ENCODE data around the gene ARHGEF7.

Gene ARHGEF7

DNA sequence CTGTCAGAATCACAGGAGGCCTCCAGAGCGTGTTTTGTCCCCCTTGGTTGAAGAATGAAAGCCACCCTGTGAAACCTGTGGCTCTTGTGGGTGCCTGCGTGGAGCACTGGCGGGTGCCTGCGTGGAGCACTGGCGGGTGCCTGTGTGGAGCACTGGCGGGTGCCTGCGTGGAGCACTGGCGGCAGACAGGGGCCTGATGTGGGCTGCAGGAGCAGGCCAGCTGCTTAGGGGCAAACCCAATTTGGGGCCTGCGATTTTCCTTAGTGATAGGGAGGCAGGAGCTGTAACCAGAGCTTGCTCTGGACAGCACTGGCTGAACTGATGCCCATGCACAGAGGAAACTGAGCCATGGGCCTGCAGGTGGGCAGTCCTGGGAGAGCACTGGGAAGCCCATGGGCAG, 24.3 kb downstream of the ARHGEF7 start:
- no peaks in the 10 kb centered on the region for H3K36me3 ChIP-seq (ENCODE audit: insufficient read depth, insufficient read length, low read length)
- TF ChIP-seq SUZ12 (IDR thresholded peaks at IDR 0.05; ENCODE audit: extremely low read depth, insufficient read depth, insufficient read length) (no peak), ZNF274 (IDR thresholded peaks at IDR 0.05; ENCODE audit: low read depth, low read length) (no peak), YY1 (IDR thresholded peaks at IDR 0.05; ENCODE audit: insufficient read depth, insufficient read length) (no peak)
- no peak overlapping the region for H3K9ac ChIP-seq (ENCODE audit: insufficient read length, low read depth)
- no peaks in the 10 kb centered on the region for H3K27me3 ChIP-seq (ENCODE audit: insufficient read depth, insufficient read length)
- no peak for DNase-seq (ENCODE audit: low read depth, low spot score)
- no peak overlapping the region for H3K4me3 ChIP-seq (ENCODE audit: insufficient read length, low read depth)
- H3K9me3 ChIP-seq (ENCODE audit: insufficient read depth, low read length), result no peaks in the 10 kb centered on the region
- no peaks in the 10 kb centered on the region for H3K4me1 ChIP-seq (ENCODE audit: insufficient read depth, insufficient read length)

- Histone ChIP-seq H3K36me3 (ENCODE audit: insufficient read depth, insufficient read length, low read length) (no peaks in the 10 kb centered on the region), H3K27me3 (ENCODE audit: insufficient read depth, insufficient read length) (no peaks in the 10 kb centered on the region), H3K4me1 (ENCODE audit: insufficient read depth, insufficient read length) (no peaks in the 10 kb centered on the region), H3K9ac (ENCODE audit: insufficient read length, low read depth) (no peak overlapping the region), H3K9me3 (ENCODE audit: insufficient read depth, low read length) (no peaks in the 10 kb centered on the region), H3K4me3 (ENCODE audit: insufficient read length, low read depth) (no peak overlapping the region)
- no peak for DNase-seq (ENCODE audit: low read depth, low spot score)
- TF ChIP-seq YY1 (IDR thresholded peaks at IDR 0.05; ENCODE audit: insufficient read depth, insufficient read length), result no peak
- no peak for TF ChIP-seq ZNF274 (IDR thresholded peaks at IDR 0.05; ENCODE audit: low read depth, low read length)
- TF ChIP-seq SUZ12 (IDR thresholded peaks at IDR 0.05; ENCODE audit: extremely low read depth, insufficient read depth, insufficient read length), result no peak
Measured at GRCh38 chr13:111139873-111140561, 24.9 kb downstream of the ARHGEF7 start.

DNA sequence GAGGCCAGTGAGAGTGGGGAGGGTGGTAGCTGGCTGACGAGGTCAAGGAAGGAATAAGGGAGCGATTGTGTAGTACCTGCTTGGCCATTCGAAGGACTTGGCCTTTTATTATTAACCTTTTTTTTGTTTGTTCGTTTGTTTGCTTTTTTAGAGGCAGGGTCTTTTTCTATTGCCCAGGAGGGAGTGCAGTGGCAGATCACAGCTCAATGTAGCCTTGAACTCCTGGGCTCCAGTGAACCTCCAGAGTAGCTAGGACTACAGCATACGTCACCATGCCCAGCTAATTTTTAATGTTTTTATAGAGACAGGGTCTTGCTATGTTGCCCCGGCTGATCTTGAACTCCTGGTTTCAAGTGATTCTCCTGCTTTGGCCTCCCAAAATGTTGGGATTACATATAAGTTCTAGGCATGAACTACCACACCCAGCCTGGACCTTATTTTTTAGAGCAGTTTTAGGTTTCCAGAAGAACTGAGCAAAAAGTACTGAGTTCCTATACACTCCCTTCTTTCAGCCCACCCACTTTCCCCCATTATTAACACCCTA, 25.5 kb downstream of the ARHGEF7 start:
- Histone ChIP-seq H3K4me3 (ENCODE audit: insufficient read length, low read depth) (no peak overlapping the region), H3K36me3 (ENCODE audit: insufficient read depth, insufficient read length, low read length) (no peaks in the 10 kb centered on the region), H3K9ac (ENCODE audit: insufficient read length, low read depth) (no peak overlapping the region), H3K27me3 (ENCODE audit: insufficient read depth, insufficient read length) (no peaks in the 10 kb centered on the region), H3K4me1 (ENCODE audit: insufficient read depth, insufficient read length) (no peaks in the 10 kb centered on the region), H3K9me3 (ENCODE audit: insufficient read depth, low read length) (no peaks in the 10 kb centered on the region)
- TF ChIP-seq ZNF274 (IDR thresholded peaks at IDR 0.05; ENCODE audit: low read depth, low read length) (no peak), YY1 (IDR thresholded peaks at IDR 0.05; ENCODE audit: insufficient read depth, insufficient read length) (no peak), SUZ12 (IDR thresholded peaks at IDR 0.05; ENCODE audit: extremely low read depth, insufficient read depth, insufficient read length) (no peak)
- DNase-seq (ENCODE audit: low read depth, low spot score), result no peak

DNA sequence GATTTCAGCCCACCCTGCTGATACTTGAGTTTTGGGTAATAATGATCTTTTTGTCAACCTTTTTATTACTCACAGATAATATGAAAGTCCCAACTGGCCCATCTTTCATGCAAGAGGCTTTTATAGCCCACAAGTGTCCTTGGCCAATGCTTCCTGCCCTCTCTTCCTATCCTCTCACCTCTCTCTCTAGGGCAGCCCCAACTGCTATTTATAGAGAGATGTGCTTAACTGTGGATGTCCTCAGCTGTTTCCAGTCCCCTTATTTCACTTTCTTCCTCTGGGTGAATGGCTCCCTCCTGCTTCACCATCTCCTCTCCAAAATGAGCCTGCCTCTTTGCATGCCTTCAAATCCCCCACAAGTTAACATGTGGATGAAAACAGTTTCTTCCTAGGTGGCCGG, 27.4 kb downstream of the ARHGEF7 start:
- Histone ChIP-seq H3K27me3 (ENCODE audit: insufficient read depth, insufficient read length) (no peaks in the 10 kb centered on the region), H3K4me3 (ENCODE audit: insufficient read length, low read depth) (no peak overlapping the region), H3K4me1 (ENCODE audit: insufficient read depth, insufficient read length) (no peaks in the 10 kb centered on the region), H3K36me3 (ENCODE audit: insufficient read depth, insufficient read length, low read length) (no peaks in the 10 kb centered on the region), H3K9ac (ENCODE audit: insufficient read length, low read depth) (no peak overlapping the region), H3K9me3 (ENCODE audit: insufficient read depth, low read length) (no peaks in the 10 kb centered on the region)
- TF ChIP-seq SUZ12 (IDR thresholded peaks at IDR 0.05; ENCODE audit: extremely low read depth, insufficient read depth, insufficient read length) (no peak), ZNF274 (IDR thresholded peaks at IDR 0.05; ENCODE audit: low read depth, low read length) (no peak), YY1 (IDR thresholded peaks at IDR 0.05; ENCODE audit: insufficient read depth, insufficient read length) (no peak)
- DNase-seq (ENCODE audit: low read depth, low spot score), result no peak

- Histone ChIP-seq H3K9me3 (ENCODE audit: insufficient read depth, low read length) (no peaks in the 10 kb centered on the region), H3K27me3 (ENCODE audit: insufficient read depth, insufficient read length) (no peaks in the 10 kb centered on the region), H3K4me1 (ENCODE audit: insufficient read depth, insufficient read length) (no peaks in the 10 kb centered on the region), H3K4me3 (ENCODE audit: insufficient read length, low read depth) (no peak overlapping the region), H3K9ac (ENCODE audit: insufficient read length, low read depth) (no peak overlapping the region), H3K36me3 (ENCODE audit: insufficient read depth, insufficient read length, low read length) (no peaks in the 10 kb centered on the region)
- TF ChIP-seq YY1 (IDR thresholded peaks at IDR 0.05; ENCODE audit: insufficient read depth, insufficient read length) (no peak), ZNF274 (IDR thresholded peaks at IDR 0.05; ENCODE audit: low read depth, low read length) (no peak), SUZ12 (IDR thresholded peaks at IDR 0.05; ENCODE audit: extremely low read depth, insufficient read depth, insufficient read length) (no peak)
- no peak for DNase-seq (ENCODE audit: low read depth, low spot score)
Measured at GRCh38 chr13:111143865-111144540, 28.9 kb downstream of the ARHGEF7 start.

- H3K27me3 ChIP-seq (ENCODE audit: insufficient read depth, insufficient read length), result no peaks in the 10 kb centered on the region
- no peak for DNase-seq (ENCODE audit: low read depth, low spot score)
- H3K9me3 ChIP-seq (ENCODE audit: insufficient read depth, low read length), result no peaks in the 10 kb centered on the region
- H3K9ac ChIP-seq (ENCODE audit: insufficient read length, low read depth), result no peak overlapping the region
- H3K36me3 ChIP-seq (ENCODE audit: insufficient read depth, insufficient read length, low read length), result no peaks in the 10 kb centered on the region
- no peak overlapping the region for H3K4me3 ChIP-seq (ENCODE audit: insufficient read length, low read depth)
- no peaks in the 10 kb centered on the region for H3K4me1 ChIP-seq (ENCODE audit: insufficient read depth, insufficient read length)
- TF ChIP-seq ZNF274 (IDR thresholded peaks at IDR 0.05; ENCODE audit: low read depth, low read length) (no peak), SUZ12 (IDR thresholded peaks at IDR 0.05; ENCODE audit: extremely low read depth, insufficient read depth, insufficient read length) (no peak), YY1 (IDR thresholded peaks at IDR 0.05; ENCODE audit: insufficient read depth, insufficient read length) (no peak)
Measured at GRCh38 chr13:111145071-111145470, 30.0 kb downstream of the ARHGEF7 start.

GRCh38 chr13:111145506-111145905, 30.4 kb downstream of the ARHGEF7 start:
- Histone ChIP-seq H3K27me3 (ENCODE audit: insufficient read depth, insufficient read length) (no peaks in the 10 kb centered on the region), H3K36me3 (ENCODE audit: insufficient read depth, insufficient read length, low read length) (no peaks in the 10 kb centered on the region), H3K9ac (ENCODE audit: insufficient read length, low read depth) (no peak overlapping the region), H3K4me3 (ENCODE audit: insufficient read length, low read depth) (no peak overlapping the region), H3K9me3 (ENCODE audit: insufficient read depth, low read length) (no peaks in the 10 kb centered on the region), H3K4me1 (ENCODE audit: insufficient read depth, insufficient read length) (no peaks in the 10 kb centered on the region)
- TF ChIP-seq YY1 (IDR thresholded peaks at IDR 0.05; ENCODE audit: insufficient read depth, insufficient read length), result no peak
- no peak for TF ChIP-seq SUZ12 (IDR thresholded peaks at IDR 0.05; ENCODE audit: extremely low read depth, insufficient read depth, insufficient read length)
- TF ChIP-seq ZNF274 (IDR thresholded peaks at IDR 0.05; ENCODE audit: low read depth, low read length), result no peak
- no peak for DNase-seq (ENCODE audit: low read depth, low spot score)
